DND-41 (cell line): ENCODE measurements around the gene FLT3LG.

Experiments used
- ATAC-seq: fragments of 200-7000 bp; cut with Tn5 transposase; 3 replicates; pipeline ENCODE4 v1.9.1; 2021; ENCODE audit warnings: low read depth; ENCODE audit not compliant: insufficient read depth
- DNase-seq: peaks from one replicate; pipeline ENCODE4 v3.0.0-alpha.2; 2020
- H2AFZ ChIP-seq: 2 replicates; pipeline ENCODE4 v1.6.0; 2012; ENCODE audit warnings: low read depth, low read length
- H3K27ac ChIP-seq: 2 replicates; pipeline ENCODE4 v1.5.1; 2012; ENCODE audit warnings: low read length, inconsistent platforms
- H3K27me3 ChIP-seq: fragments of 200-600 bp; sonication (generic); 2 replicates; pipeline ENCODE4 v1.6.0; 2012; ENCODE audit warnings: low read length, mild to moderate bottlenecking, inconsistent platforms; ENCODE audit not compliant: insufficient read depth, poor library complexity
- H3K36me3 ChIP-seq: 2 replicates; pipeline ENCODE4 v1.5.1; 2012; ENCODE audit warnings: low read length, inconsistent platforms; ENCODE audit not compliant: insufficient read depth
- H3K4me1 ChIP-seq: 2 replicates; pipeline ENCODE4 v1.5.1; 2012; ENCODE audit warnings: mild to moderate bottlenecking, low read length; ENCODE audit not compliant: insufficient read depth
- H3K4me2 ChIP-seq: 2 replicates; pipeline ENCODE4 v1.6.0; 2012; ENCODE audit warnings: mild to moderate bottlenecking, moderate library complexity, low read length, inconsistent platforms; ENCODE audit not compliant: insufficient read depth
- H3K4me3 ChIP-seq, 2 experiments: fragments of 200-600 bp in 1 of 2; shearing (Covaris generic) in 1 of 2; 2 replicates each; pipeline ENCODE4 v1.5.1; 2012 to 2016; ENCODE audit warnings: inconsistent platforms in 2 of 2, low read length in 2 of 2, mild to moderate bottlenecking in 2 of 2, low read depth in 1 of 2, moderate library complexity in 1 of 2
- H3K79me2 ChIP-seq: 2 replicates; pipeline ENCODE4 v1.6.0; 2012; ENCODE audit warnings: low read length, inconsistent platforms; ENCODE audit not compliant: insufficient read depth
- H3K9ac ChIP-seq: 2 replicates; pipeline ENCODE4 v1.6.0; 2012; ENCODE audit warnings: low read depth, mild to moderate bottlenecking, inconsistent platforms, low read length, moderate library complexity
- H3K9me3 ChIP-seq: 2 replicates; pipeline ENCODE4 v1.5.1; 2012; ENCODE audit warnings: low read length, moderate library complexity, mild to moderate bottlenecking, inconsistent platforms; ENCODE audit not compliant: insufficient read depth, severe bottlenecking
- H4K20me1 ChIP-seq: 2 replicates; pipeline ENCODE4 v1.6.0; 2012; ENCODE audit warnings: low read length; ENCODE audit not compliant: insufficient read depth
- CTCF ChIP-seq: IDR thresholded peaks from 2 replicates; pipeline ENCODE4 v1.5.1; 2012; ENCODE audit warnings: borderline replicate concordance, low read length, moderate library complexity, mild to moderate bottlenecking; ENCODE audit not compliant: poor library complexity, severe bottlenecking; ENCODE audit errors: extremely low read depth
- EZH2 ChIP-seq: IDR thresholded peaks from 3 replicates; pipeline ENCODE4 v1.6.1; 2012; ENCODE audit warnings: borderline replicate concordance, low read depth, mild to moderate bottlenecking, moderate library complexity, low read length, inconsistent platforms; ENCODE audit not compliant: severe bottlenecking

Gene FLT3LG

GRCh38 chr19:49427339-49427738 lies 46.7 kb upstream of the FLT3LG start:
- H3K4me2 ChIP-seq = no peak overlapping the region
- no peaks in the 10 kb centered on the region for H3K27me3 ChIP-seq
- no peak overlapping the region for H2AFZ ChIP-seq
- TF ChIP-seq EZH2 = no peak
- no peak for TF ChIP-seq CTCF
- DNase-seq (no peak), ATAC-seq (no peak)
- H3K4me1 ChIP-seq = peaks cover 7% of the 10 kb centered on the region; the same call in 1 of the 2 replicates
- H3K9ac ChIP-seq = no peak overlapping the region
- no peaks in the 10 kb centered on the region for H3K9me3 ChIP-seq
- no peaks in the 10 kb centered on the region for H4K20me1 ChIP-seq
- H3K27ac ChIP-seq = no peak overlapping the region
- no peaks in the 10 kb centered on the region for H3K79me2 ChIP-seq
- H3K36me3 ChIP-seq = no peaks in the 10 kb centered on the region
- H3K4me3 ChIP-seq = no peak overlapping the region

GRCh38 chr19:49427855-49428546 lies 46.0 kb upstream of the FLT3LG start:
- Histone ChIP-seq H3K36me3 (no peaks in the 10 kb centered on the region), H3K9ac (no peak overlapping the region), H3K27me3 (no peaks in the 10 kb centered on the region), H3K4me2 (no peak overlapping the region), H3K79me2 (no peaks in the 10 kb centered on the region), H2AFZ (no peak overlapping the region), H3K27ac (no peak overlapping the region), H3K4me3 (no peak overlapping the region), H3K9me3 (no peaks in the 10 kb centered on the region), H4K20me1 (no peaks in the 10 kb centered on the region), H3K4me1 (peaks cover 7% of the 10 kb centered on the region; the same call in 1 of the 2 replicates)
- DNase-seq = no peak
- no peak for ATAC-seq
- TF ChIP-seq CTCF = no peak
- no peak for TF ChIP-seq EZH2

GRCh38 chr19:49428547-49429451 lies 45.2 kb upstream of the FLT3LG start:
- TF ChIP-seq CTCF = no peak
- TF ChIP-seq EZH2 = no peak
- H3K4me2 ChIP-seq = no peak overlapping the region
- H3K27ac ChIP-seq = no peak overlapping the region
- H2AFZ ChIP-seq = no peak overlapping the region
- no peaks in the 10 kb centered on the region for H3K79me2 ChIP-seq
- no peaks in the 10 kb centered on the region for H3K27me3 ChIP-seq
- H3K4me3 ChIP-seq = no peak overlapping the region
- H3K36me3 ChIP-seq = no peaks in the 10 kb centered on the region
- DNase-seq (no peak), ATAC-seq (no peak)
- H3K9ac ChIP-seq = no peak overlapping the region
- H3K4me1 ChIP-seq = peaks cover 4% of the 10 kb centered on the region; the same call in 1 of the 2 replicates
- no peaks in the 10 kb centered on the region for H3K9me3 ChIP-seq
- no peaks in the 10 kb centered on the region for H4K20me1 ChIP-seq
